Posterior cingulate gyrus (tissue), 11 donors: Measurements from ENCODE around the gene KIF16B.

Experiments
- DNase-seq, 10 donors: peaks; one replicate each; pipeline versions ENCODE4 v3.0.0 to v3.0.0-alpha.2; 2020 to 2021; ENCODE audit warnings: mixed read lengths in 3 of 10
- intact Hi-C: fragments of 100-400 bp; cut with DNase I; formaldehyde crosslinking; loops from one replicate; pipeline ENCODE4 v1.15.1; 2023

The KIF16B gene

GRCh38 chr20:16560661-16561060 lies 12.6 kb downstream of the KIF16B start:
- intact Hi-C loops = no loop called here

GRCh38 chr20:16560216-16560615 lies 13.0 kb downstream of the KIF16B start:
- DNase-seq = no peak
- intact Hi-C loops = no loop called here

More at GRCh38 chr20:16560661-16561060, 12.6 kb downstream of the KIF16B start:
- DNase-seq = no peak

GRCh38 chr20:16556301-16556700 lies 16.9 kb downstream of the KIF16B start:
- DNase-seq = no peak
- intact Hi-C loops = no loop called here

- no peak for DNase-seq
- intact Hi-C loops = no loop called here
Observed at GRCh38 chr20:16555754-16556153, 17.5 kb downstream of the KIF16B start.

- intact Hi-C loops = no loop called here
- no peak for DNase-seq
Observed at GRCh38 chr20:16554766-16555543, 18.3 kb downstream of the KIF16B start.

GRCh38 chr20:16553684-16554083 lies 19.6 kb downstream of the KIF16B start:
- no peak for DNase-seq
- intact Hi-C loops = no loop called here

- intact Hi-C loops = no loop called here
- DNase-seq = no peak
Observed at GRCh38 chr20:16553101-16553500, 20.1 kb downstream of the KIF16B start.

- intact Hi-C loops = no loop called here
Observed at GRCh38 chr20:16552015-16552414, 21.2 kb downstream of the KIF16B start.

GRCh38 chr20:16551607-16552006 lies 21.6 kb downstream of the KIF16B start:
- intact Hi-C loops = no loop called here
- no peak for DNase-seq

More at GRCh38 chr20:16552015-16552414, 21.2 kb downstream of the KIF16B start:
- DNase-seq = no peak

- no peak for DNase-seq
- intact Hi-C loops = no loop called here
Observed at GRCh38 chr20:16548068-16548672, 25.1 kb downstream of the KIF16B start.

- intact Hi-C loops = no loop called here
- DNase-seq = no peak
Observed at GRCh38 chr20:16544949-16545348, 28.3 kb downstream of the KIF16B start.

GRCh38 chr20:16542477-16542876 lies 30.8 kb downstream of the KIF16B start:
- DNase-seq = no peak
- intact Hi-C loops = no loop called here

GRCh38 chr20:16541878-16542277 lies 31.4 kb downstream of the KIF16B start:
- intact Hi-C loops = no loop called here
- DNase-seq = no peak

GRCh38 chr20:16541226-16541625 lies 32.0 kb downstream of the KIF16B start:
- DNase-seq = no peak
- intact Hi-C loops = no loop called here

- intact Hi-C loops = no loop called here
Observed at GRCh38 chr20:16539280-16540021, 33.8 kb downstream of the KIF16B start.

GRCh38 chr20:16538779-16539178 lies 34.5 kb downstream of the KIF16B start:
- no peak for DNase-seq
- intact Hi-C loops = no loop called here

More at GRCh38 chr20:16539280-16540021, 33.8 kb downstream of the KIF16B start:
- DNase-seq = no peak

- intact Hi-C loops = no loop called here
- DNase-seq = no peak
Observed at GRCh38 chr20:16537918-16538317, 35.3 kb downstream of the KIF16B start.

- intact Hi-C loops = no loop called here
- no peak for DNase-seq
Observed at GRCh38 chr20:16537025-16537665, 36.1 kb downstream of the KIF16B start.

- intact Hi-C loops = no loop called here
- no peak for DNase-seq
Observed at GRCh38 chr20:16535277-16535676, 38.0 kb downstream of the KIF16B start.

- intact Hi-C loops = no loop called here
- DNase-seq = no peak
Observed at GRCh38 chr20:16533502-16533901, 39.7 kb downstream of the KIF16B start.

GRCh38 chr20:16531485-16531884 lies 41.8 kb downstream of the KIF16B start:
- DNase-seq = no peak
- intact Hi-C loops = no loop called here
